AG09309 (cell line): ENCODE data around the gene ATP8B1.

Source experiments
- DNase-seq: peaks from one replicate; pipeline ENCODE4 v3.0.0-alpha.2; 2010; ENCODE audit warnings: low read depth
- H3K4me3 ChIP-seq: 2 replicates; pipeline ENCODE4 v1.5.1; 2011; ENCODE audit warnings: mild to moderate bottlenecking, low read depth, low read length, moderate library complexity; ENCODE audit not compliant: control insufficient read depth
- CTCF ChIP-seq: IDR thresholded peaks from 2 replicates; pipeline ENCODE4 v1.5.1; 2011; ENCODE audit warnings: mild to moderate bottlenecking, low read depth, low read length, inconsistent platforms; ENCODE audit not compliant: insufficient read depth, control insufficient read depth; ENCODE audit errors: missing control alignments

ATP8B1 gene

GRCh38 chr18:57804557-57804956 lies 1.4 kb upstream of the ATP8B1 start:
- no peak for DNase-seq
- no peak overlapping the region for H3K4me3 ChIP-seq
- TF ChIP-seq CTCF = no peak

GRCh38 chr18:57802213-57803102 lies 657 bp downstream of the ATP8B1 start:
- DNase-seq = no peak
- TF ChIP-seq CTCF = no peak
- peak overlapping the region; percentile 97 for H3K4me3 ChIP-seq

GRCh38 chr18:57801761-57802212 lies 1.3 kb downstream of the ATP8B1 start:
- TF ChIP-seq CTCF = no peak
- no peak for DNase-seq
- peak overlapping the region; percentile 97 for H3K4me3 ChIP-seq

- no peak for TF ChIP-seq CTCF
- peak overlapping the region; percentile 97 for H3K4me3 ChIP-seq
- DNase-seq = no peak
Measured at GRCh38 chr18:57801325-57801724, 1.8 kb downstream of the ATP8B1 start.

GRCh38 chr18:57798713-57799373 lies 4.3 kb downstream of the ATP8B1 start:
- DNase-seq = no peak
- no peak overlapping the region for H3K4me3 ChIP-seq
- TF ChIP-seq CTCF = no peak

- no peak for DNase-seq
- H3K4me3 ChIP-seq = no peak overlapping the region
- TF ChIP-seq CTCF = no peak
Measured at GRCh38 chr18:57797209-57797651, 5.9 kb downstream of the ATP8B1 start.
